Fibroblast of lung (primary cell): ENCODE data around the gene POU3F1.

Source experiments
- CTCF ChIP-seq, 2 donors: IDR thresholded peaks in 1 of 2; conservative IDR thresholded peaks in 1 of 2; 1 replicate in 1 of 2; 2 replicates in 1 of 2; pipeline ENCODE4 v1.5.1; 2011 to 2012; ENCODE audit warnings: low read length in 2 of 2, control low read depth in 1 of 2, inconsistent platforms in 1 of 2, low read depth in 1 of 2, mild to moderate bottlenecking in 1 of 2
- EZH2 ChIP-seq: IDR thresholded peaks from 2 replicates; pipeline ENCODE4 v1.5.1; 2012; ENCODE audit warnings: low read length, control low read depth, mild to moderate bottlenecking; ENCODE audit errors: missing control alignments

GRCh38 chr1:38076038-38076437 is 29.4 kb upstream of the POU3F1 start:
- TF ChIP-seq CTCF (conservative IDR thresholded peaks at IDR 0.05 in 1 of 2, IDR thresholded peaks at IDR 0.05 in 1 of 2; ENCODE audit: low read depth in 1 of 2, low read length in 2 of 2) (no peak), EZH2 (no peak)
